ENCODE results near the gene ROPN1L.

The ROPN1L gene

GRCh38 chr5:10427201-10427600 is 14.5 kb upstream of the ROPN1L start:
- no peak overlapping the region for H3K4me3 ChIP-seq (ENCODE audit: low read length)
- no peak for DNase-seq (ENCODE audit: low read depth)
- TF ChIP-seq CTCF (conservative IDR thresholded peaks at IDR 0.05; ENCODE audit: low read depth, low read length) = no peak

GRCh38 chr5:10427978-10428377 is 13.7 kb upstream of the ROPN1L start:
- H3K4me3 ChIP-seq (ENCODE audit: low read length) = no peak overlapping the region
- no peak for DNase-seq (ENCODE audit: low read depth)
- TF ChIP-seq CTCF (conservative IDR thresholded peaks at IDR 0.05; ENCODE audit: low read depth, low read length) = no peak

GRCh38 chr5:10431415-10431814 is 10.3 kb upstream of the ROPN1L start:
- DNase-seq (ENCODE audit: low read depth) = no peak
- no peak for TF ChIP-seq CTCF (conservative IDR thresholded peaks at IDR 0.05; ENCODE audit: low read depth, low read length)
- no peak overlapping the region for H3K4me3 ChIP-seq (ENCODE audit: low read length)

- TF ChIP-seq CTCF (conservative IDR thresholded peaks at IDR 0.05; ENCODE audit: low read depth, low read length) = no peak
- no peak overlapping the region for H3K4me3 ChIP-seq (ENCODE audit: low read length)
- DNase-seq (ENCODE audit: low read depth) = no peak
These were observed 9.3 kb upstream of the ROPN1L start for GRCh38 chr5:10432059-10433008.

- no peak overlapping the region for H3K4me3 ChIP-seq (ENCODE audit: low read length)
- TF ChIP-seq CTCF (conservative IDR thresholded peaks at IDR 0.05; ENCODE audit: low read depth, low read length) = no peak
- no peak for DNase-seq (ENCODE audit: low read depth)
These were observed 7.3 kb upstream of the ROPN1L start for GRCh38 chr5:10434392-10434791.

GRCh38 chr5:10438301-10438700 is 3.4 kb upstream of the ROPN1L start:
- no peak overlapping the region for H3K4me3 ChIP-seq (ENCODE audit: low read length)
- no peak for DNase-seq (ENCODE audit: low read depth)
- no peak for TF ChIP-seq CTCF (conservative IDR thresholded peaks at IDR 0.05; ENCODE audit: low read depth, low read length)

GRCh38 chr5:10439692-10440091 is 2.0 kb upstream of the ROPN1L start:
- H3K4me3 ChIP-seq (ENCODE audit: low read length) = no peak overlapping the region
- TF ChIP-seq CTCF (conservative IDR thresholded peaks at IDR 0.05; ENCODE audit: low read depth, low read length) = no peak
- DNase-seq (ENCODE audit: low read depth) = no peak
